Neural cell (in vitro differentiated cells): Measurements from ENCODE around the gene FBLIM1. TPM values are rescaled to one million over a fixed set of nuclear protein-coding genes. Genes with fewer than 3 reads are reported as not detected.

Experiments
- H2AFZ ChIP-seq: fragments of 200-600, 300-800 bp; sonication (generic), shearing (Covaris generic); 2 replicates; pipeline ENCODE4 v1.6.0; 2014; ENCODE audit warnings: low read depth, mild to moderate bottlenecking, antibody characterized with exemption, low read length, moderate library complexity
- H3F3A ChIP-seq: fragments of 200-600 bp; shearing (Covaris generic); 2 replicates; pipeline ENCODE4 v1.6.1; 2016; ENCODE audit warnings: mild to moderate bottlenecking, moderate library complexity, mixed read lengths, antibody characterized with exemption, low read length; ENCODE audit not compliant: insufficient read depth, poor library complexity, severe bottlenecking
- H3K27ac ChIP-seq: fragments of 200-600, 300-800 bp; sonication (generic), shearing (Covaris generic); 2 replicates; pipeline ENCODE4 v1.5.1; 2014; ENCODE audit warnings: mild to moderate bottlenecking, low read length, moderate library complexity
- H3K27me3 ChIP-seq: fragments of 300-800, 200-600 bp; sonication (generic), shearing (Covaris generic); 2 replicates; pipeline ENCODE4 v1.6.0; 2014; ENCODE audit warnings: mild to moderate bottlenecking, low read depth, low read length, moderate library complexity; ENCODE audit not compliant: insufficient read depth
- H3K36me3 ChIP-seq: fragments of 300-800, 200-600 bp; sonication (generic), shearing (Covaris generic); 2 replicates; pipeline ENCODE4 v1.5.1; 2014; ENCODE audit warnings: mild to moderate bottlenecking, antibody characterized with exemption, low read length, moderate library complexity; ENCODE audit not compliant: insufficient read depth
- H3K4me2 ChIP-seq: fragments of 300-800, 200-600 bp; sonication (generic), shearing (Covaris generic); 2 replicates; pipeline ENCODE4 v1.6.0; 2014; ENCODE audit warnings: mild to moderate bottlenecking, low read length
- H3K4me3 ChIP-seq: fragments of 300-800, 200-600 bp; sonication (generic), shearing (Covaris generic); 2 replicates; pipeline ENCODE4 v1.5.1; 2014; ENCODE audit warnings: mild to moderate bottlenecking, low read length, moderate library complexity
- H3K79me2 ChIP-seq: fragments of 200-600 bp; shearing (Covaris generic); replicated peaks from 2 replicates; pipeline ENCODE4 v1.6.0; 2014; ENCODE audit warnings: mild to moderate bottlenecking, low read length, moderate library complexity; ENCODE audit not compliant: insufficient read depth
- H3K9ac ChIP-seq: fragments of 300-800, 200-600 bp; sonication (generic), shearing (Covaris generic); 2 replicates; pipeline ENCODE4 v1.6.1; 2016; ENCODE audit warnings: mild to moderate bottlenecking, low read length, mixed read lengths
- H3K9me2 ChIP-seq: fragments of 200-600 bp; shearing (Covaris generic); 2 replicates; pipeline ENCODE4 v1.6.1; 2016; ENCODE audit warnings: mild to moderate bottlenecking, low read length, mixed read lengths; ENCODE audit not compliant: insufficient read depth
- H3K9me3 ChIP-seq: fragments of 200-600, 300-800 bp; sonication (generic), shearing (Covaris generic); 2 replicates; pipeline ENCODE4 v1.6.1; 2016; ENCODE audit warnings: mild to moderate bottlenecking, mixed run types, low read length, moderate library complexity, mixed read lengths
- H4K20me1 ChIP-seq: fragments of 200-600 bp; shearing (Covaris generic); 2 replicates; pipeline ENCODE4 v1.6.1; 2016; ENCODE audit warnings: mild to moderate bottlenecking, mixed run types; ENCODE audit not compliant: insufficient read depth
- CTCF ChIP-seq: fragments of 450-650 bp; IDR thresholded peaks from 2 replicates; pipeline ENCODE4 v1.5.1; 2014; ENCODE audit warnings: antibody characterized with exemption, mild to moderate bottlenecking, moderate library complexity; ENCODE audit not compliant: poor library complexity, severe bottlenecking
- EP300 ChIP-seq: fragments of 450-650 bp; conservative IDR thresholded peaks from 2 replicates; pipeline ENCODE4 v1.6.1; 2014; ENCODE audit warnings: antibody characterized with exemption, mild to moderate bottlenecking, moderate library complexity; ENCODE audit not compliant: poor library complexity, severe bottlenecking
- EZH2 ChIP-seq: fragments of 200-600, 300-800 bp; shearing (Covaris generic), sonication (generic); IDR thresholded peaks from 2 replicates; pipeline ENCODE4 v1.6.1; 2014; ENCODE audit warnings: antibody characterized with exemption, low read length, borderline replicate concordance, mild to moderate bottlenecking; ENCODE audit not compliant: insufficient read depth, poor library complexity, severe bottlenecking
- MXI1 ChIP-seq: fragments of 450-650 bp; conservative IDR thresholded peaks from 2 replicates; pipeline ENCODE4 v1.6.1; 2014; ENCODE audit warnings: antibody characterized with exemption, mild to moderate bottlenecking; ENCODE audit not compliant: poor library complexity, severe bottlenecking
- POLR2AphosphoS5 ChIP-seq: IDR thresholded peaks from 2 replicates; pipeline ENCODE4 v1.6.1; 2012
- RAD21 ChIP-seq: fragments of 450-650 bp; conservative IDR thresholded peaks from 2 replicates; pipeline ENCODE4 v1.6.1; 2014; ENCODE audit warnings: antibody characterized with exemption, mild to moderate bottlenecking, moderate library complexity
- SMC3 ChIP-seq: fragments of 450-650 bp; conservative IDR thresholded peaks from 2 replicates; pipeline ENCODE4 v1.6.1; 2014; ENCODE audit warnings: antibody characterized with exemption, mild to moderate bottlenecking, moderate library complexity; ENCODE audit not compliant: poor library complexity
- TAF1 ChIP-seq: IDR thresholded peaks from 2 replicates; pipeline ENCODE4 v1.6.1; 2012; ENCODE audit warnings: low read depth
- polyA plus RNA-seq: library from polyadenylated mRNA; depleted of rRNA; stranded (reverse); fragments of >200 nt; gene quantifications from 2 replicates; pipeline ENCODE4 v1.2.3, GENCODE V29; 2014
- TF ChIP-seq, protein P1 (sequence below): IDR thresholded peaks from 2 replicates; pipeline ENCODE4 v1.6.1; 2012; ENCODE audit warnings: borderline replicate concordance

Gene FBLIM1
- polyA plus RNA-seq, 1 donor from 2014 or later, result 24.9 TPM

DNA sequence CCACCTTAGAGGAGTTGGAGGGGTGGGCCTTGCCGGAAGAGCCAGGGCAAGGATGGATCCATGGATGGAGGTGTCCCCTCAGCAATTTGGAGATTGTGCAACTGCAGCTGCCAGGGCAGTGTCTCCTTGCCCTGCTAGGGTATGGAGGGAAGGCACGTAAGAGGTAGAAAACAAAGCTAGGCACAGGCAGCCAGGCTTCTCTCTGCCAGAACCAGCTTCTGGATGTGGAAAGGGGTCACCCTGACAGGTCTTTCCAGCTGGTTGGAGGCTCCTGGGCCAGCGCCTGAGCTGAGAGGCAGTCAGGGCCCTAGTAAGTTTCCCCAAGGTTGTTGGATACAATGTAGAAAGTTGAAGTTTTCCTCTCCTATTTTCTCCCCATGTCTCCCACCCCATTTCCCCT, 37.7 kb upstream of the FBLIM1 start (continued):
- TF ChIP-seq RAD21 (no peak), MXI1 (no peak), TAF1 (no peak), EZH2 (no peak)

DNA sequence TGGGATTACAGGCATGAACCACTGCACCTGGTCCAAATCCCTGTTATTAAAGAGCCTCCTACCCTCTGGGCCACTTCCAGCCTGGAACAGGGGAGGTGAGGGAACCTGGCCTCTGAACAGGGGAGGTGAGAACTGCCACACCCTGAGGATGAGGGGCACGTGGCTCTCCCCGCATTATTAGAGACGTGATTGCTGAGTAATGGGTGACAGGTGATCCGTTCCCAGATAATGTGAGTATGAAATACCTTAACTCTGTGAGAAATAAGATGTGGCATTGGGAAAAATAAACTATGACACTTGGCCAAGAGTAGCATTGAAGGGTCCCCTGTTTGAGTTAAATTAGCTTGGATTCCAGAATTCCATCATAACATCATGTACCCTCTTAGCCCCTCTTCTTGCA, 36.2 kb upstream of the FBLIM1 start:
- Histone ChIP-seq H3K27me3 (no peaks in the 10 kb centered on the region), H4K20me1 (no peaks in the 10 kb centered on the region), H3F3A (no peaks in the 10 kb centered on the region), H3K9ac (no peak overlapping the region), H2AFZ (no peak overlapping the region), H3K9me2 (no peaks in the 10 kb centered on the region), H3K27ac (no peak overlapping the region), H3K9me3 (no peaks in the 10 kb centered on the region), H3K79me2 (no peaks in the 10 kb centered on the region), H3K36me3 (no peaks in the 10 kb centered on the region), H3K4me3 (no peak overlapping the region), H3K4me2 (no peak overlapping the region)
- TF ChIP-seq SMC3 (no peak), EZH2 (no peak), MXI1 (no peak), POLR2AphosphoS5 (no peak), RAD21 (no peak), TAF1 (no peak), EP300 (no peak), CTCF (no peak)
- TF ChIP-seq, protein P1, sequence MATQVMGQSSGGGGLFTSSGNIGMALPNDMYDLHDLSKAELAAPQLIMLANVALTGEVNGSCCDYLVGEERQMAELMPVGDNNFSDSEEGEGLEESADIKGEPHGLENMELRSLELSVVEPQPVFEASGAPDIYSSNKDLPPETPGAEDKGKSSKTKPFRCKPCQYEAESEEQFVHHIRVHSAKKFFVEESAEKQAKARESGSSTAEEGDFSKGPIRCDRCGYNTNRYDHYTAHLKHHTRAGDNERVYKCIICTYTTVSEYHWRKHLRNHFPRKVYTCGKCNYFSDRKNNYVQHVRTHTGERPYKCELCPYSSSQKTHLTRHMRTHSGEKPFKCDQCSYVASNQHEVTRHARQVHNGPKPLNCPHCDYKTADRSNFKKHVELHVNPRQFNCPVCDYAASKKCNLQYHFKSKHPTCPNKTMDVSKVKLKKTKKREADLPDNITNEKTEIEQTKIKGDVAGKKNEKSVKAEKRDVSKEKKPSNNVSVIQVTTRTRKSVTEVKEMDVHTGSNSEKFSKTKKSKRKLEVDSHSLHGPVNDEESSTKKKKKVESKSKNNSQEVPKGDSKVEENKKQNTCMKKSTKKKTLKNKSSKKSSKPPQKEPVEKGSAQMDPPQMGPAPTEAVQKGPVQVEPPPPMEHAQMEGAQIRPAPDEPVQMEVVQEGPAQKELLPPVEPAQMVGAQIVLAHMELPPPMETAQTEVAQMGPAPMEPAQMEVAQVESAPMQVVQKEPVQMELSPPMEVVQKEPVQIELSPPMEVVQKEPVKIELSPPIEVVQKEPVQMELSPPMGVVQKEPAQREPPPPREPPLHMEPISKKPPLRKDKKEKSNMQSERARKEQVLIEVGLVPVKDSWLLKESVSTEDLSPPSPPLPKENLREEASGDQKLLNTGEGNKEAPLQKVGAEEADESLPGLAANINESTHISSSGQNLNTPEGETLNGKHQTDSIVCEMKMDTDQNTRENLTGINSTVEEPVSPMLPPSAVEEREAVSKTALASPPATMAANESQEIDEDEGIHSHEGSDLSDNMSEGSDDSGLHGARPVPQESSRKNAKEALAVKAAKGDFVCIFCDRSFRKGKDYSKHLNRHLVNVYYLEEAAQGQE, result no peak

GRCh38 chr1:15722836-15723532, 35.6 kb upstream of the FBLIM1 start:
- Histone ChIP-seq H3K79me2 (no peaks in the 10 kb centered on the region), H3K27ac (no peak overlapping the region), H3K9me3 (no peaks in the 10 kb centered on the region), H2AFZ (no peak overlapping the region), H4K20me1 (no peaks in the 10 kb centered on the region), H3K36me3 (no peaks in the 10 kb centered on the region), H3K9me2 (no peaks in the 10 kb centered on the region), H3K4me3 (no peak overlapping the region), H3F3A (no peaks in the 10 kb centered on the region), H3K27me3 (no peaks in the 10 kb centered on the region), H3K4me2 (no peak overlapping the region), H3K9ac (no peak overlapping the region)
- no peak for TF ChIP-seq EZH2
- TF ChIP-seq, protein P1, result no peak
- no peak for TF ChIP-seq TAF1
- no peak for TF ChIP-seq RAD21
- TF ChIP-seq EP300, result no peak
- no peak for TF ChIP-seq CTCF
- TF ChIP-seq POLR2AphosphoS5, result no peak
- no peak for TF ChIP-seq MXI1
- no peak for TF ChIP-seq SMC3
